SH-SY5Y (cell line): Measurements from ENCODE around the gene TRABD2B.

Experiments used
- GATA2 ChIP-seq: IDR thresholded peaks from 2 replicates; pipeline ENCODE4 v1.6.1; 2011; ENCODE audit warnings: mild to moderate bottlenecking, low read depth, low read length
- GATA3 ChIP-seq: IDR thresholded peaks from 2 replicates; pipeline ENCODE4 v1.6.1; 2011; ENCODE audit warnings: low read depth, mild to moderate bottlenecking, low read length, moderate library complexity

GRCh38 chr1:48013270-48013669, 16.1 kb upstream of the TRABD2B start:
- TF ChIP-seq GATA3 (no peak), GATA2 (no peak)
